ENCODE data around the gene ALKBH5.
A peak's percentile ranks its signal among the peaks of the same experiment; 100 is the strongest.

Gene ALKBH5

DNA sequence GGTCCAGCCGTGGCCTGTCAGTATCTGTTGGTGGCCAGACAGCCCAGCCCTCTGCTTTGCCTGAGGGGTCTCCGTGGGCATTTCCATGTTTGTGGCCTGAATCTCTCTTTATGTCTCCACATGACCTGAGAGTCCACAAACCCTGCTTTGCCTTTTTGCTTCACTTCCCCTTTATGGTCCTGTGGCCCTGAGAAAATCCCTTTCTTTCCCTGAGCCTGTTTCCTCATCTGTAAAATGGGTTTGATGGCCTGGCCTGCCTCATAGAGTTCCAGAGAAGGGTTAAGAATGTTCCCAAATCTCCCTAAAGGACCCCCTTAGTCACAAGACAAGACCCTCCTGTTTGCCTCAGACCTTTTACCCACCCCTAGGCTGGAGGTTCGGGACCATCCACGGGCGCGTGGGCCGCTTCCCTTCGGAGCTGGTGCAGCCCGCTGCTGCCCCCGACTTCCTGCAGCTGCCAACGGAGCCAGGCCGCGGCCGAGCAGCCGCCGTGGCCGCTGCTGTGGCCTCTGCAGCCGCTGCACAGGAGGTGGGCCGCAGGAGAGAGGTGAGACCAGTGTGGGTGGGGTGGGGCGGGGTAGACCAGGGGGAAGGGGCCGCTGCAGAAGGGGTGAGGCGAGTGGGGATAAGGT is 26.2 kb upstream of the ALKBH5 start:
- no peak overlapping the region for H3K4me3 ChIP-seq (ENCODE audit: low read depth, low read length)

DNA sequence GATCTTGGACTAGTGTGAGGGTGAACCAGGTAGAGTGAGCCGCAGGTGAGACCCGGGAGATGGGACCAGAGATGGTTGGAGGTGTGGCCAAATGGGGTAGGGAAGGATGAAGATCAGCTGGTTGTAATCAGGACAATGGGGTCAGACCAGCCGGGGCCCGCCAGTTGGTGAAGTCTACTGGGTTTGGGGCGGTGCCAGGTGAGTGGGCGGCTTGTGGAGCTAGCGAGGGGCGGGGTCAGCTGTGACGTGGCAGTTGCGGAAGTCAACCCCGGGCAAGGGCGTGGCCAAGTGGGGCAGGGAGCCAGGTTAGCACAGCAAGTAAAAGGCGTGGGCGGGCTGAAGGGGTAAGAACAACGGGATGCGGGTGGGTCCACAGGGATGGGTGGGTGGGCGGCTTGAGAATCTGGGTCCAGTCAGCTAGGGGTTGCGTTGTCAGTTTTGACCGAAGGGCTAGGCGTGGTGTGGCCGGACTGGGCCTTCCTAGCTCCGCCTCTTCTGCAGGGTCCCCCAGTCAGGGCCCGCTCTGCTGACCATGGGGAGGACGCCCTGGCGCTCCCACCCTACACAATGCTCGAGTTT is 25.5 kb upstream of the ALKBH5 start:
- peak overlapping the region; percentile 44 for H3K4me3 ChIP-seq (ENCODE audit: low read depth, low read length)

DNA sequence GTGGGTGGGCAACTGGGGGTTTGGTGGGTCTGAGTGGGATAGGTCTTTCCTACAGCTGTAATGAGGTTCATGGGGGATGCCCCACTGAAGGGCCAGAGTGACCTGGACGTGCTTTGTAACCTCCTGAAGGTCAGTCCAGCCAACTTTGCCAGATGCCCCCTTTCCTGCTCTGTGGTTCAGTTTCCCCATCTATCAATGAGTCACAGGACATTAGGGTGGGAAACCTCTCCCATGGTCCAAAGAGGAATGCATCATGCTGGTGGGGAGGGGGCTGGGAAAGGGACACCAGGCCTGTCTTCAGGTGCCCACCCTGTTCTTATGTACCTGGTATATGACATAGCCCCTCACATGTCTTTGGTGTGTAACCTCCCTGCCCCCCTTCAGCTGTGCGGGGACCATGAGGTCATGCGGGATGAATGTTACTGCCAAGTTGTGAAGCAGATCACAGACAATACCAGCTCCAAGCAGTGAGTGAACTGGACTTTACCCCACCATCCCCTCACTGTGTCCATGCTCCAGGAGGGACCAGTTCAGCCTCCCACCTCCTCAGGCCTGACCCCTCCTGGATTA is 24.0 kb upstream of the ALKBH5 start:
- H3K4me3 ChIP-seq (ENCODE audit: low read depth, low read length): no peak overlapping the region

DNA sequence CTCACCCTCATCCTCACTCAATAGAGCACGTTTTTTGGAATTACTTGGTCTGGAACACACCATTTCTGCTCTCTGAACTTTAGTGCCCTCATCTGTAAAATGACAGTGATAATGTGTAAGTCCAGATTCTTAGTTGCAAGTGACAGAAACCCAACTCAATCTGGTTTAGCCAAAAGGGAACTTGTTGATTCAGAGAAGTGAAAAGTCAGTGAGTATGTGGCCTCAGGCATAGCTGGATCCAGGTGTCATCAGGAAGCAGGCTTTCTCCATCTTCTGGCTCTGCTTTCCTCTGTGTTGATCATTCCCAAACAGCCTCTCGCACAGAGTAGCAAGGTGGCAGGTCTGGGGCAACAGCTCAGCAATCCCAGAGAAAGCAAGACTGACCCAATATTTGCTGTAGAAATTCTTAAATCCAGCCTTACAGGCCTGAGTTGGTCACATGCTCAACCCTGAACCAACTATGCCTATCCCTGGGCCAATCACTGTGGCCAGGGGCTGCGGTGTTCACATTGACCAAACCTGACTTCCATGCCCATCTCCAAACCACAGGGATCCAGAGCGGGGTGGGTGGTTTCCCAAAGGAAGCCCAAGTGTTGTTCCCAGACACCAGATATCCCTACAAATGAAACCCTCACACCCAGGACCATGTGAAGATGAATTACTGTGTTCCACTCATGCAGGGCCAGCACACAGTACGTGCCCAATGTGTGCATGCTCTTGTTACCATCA is 23.3 kb upstream of the ALKBH5 start:
- H3K4me3 ChIP-seq (ENCODE audit: low read depth, low read length): no peak overlapping the region

DNA sequence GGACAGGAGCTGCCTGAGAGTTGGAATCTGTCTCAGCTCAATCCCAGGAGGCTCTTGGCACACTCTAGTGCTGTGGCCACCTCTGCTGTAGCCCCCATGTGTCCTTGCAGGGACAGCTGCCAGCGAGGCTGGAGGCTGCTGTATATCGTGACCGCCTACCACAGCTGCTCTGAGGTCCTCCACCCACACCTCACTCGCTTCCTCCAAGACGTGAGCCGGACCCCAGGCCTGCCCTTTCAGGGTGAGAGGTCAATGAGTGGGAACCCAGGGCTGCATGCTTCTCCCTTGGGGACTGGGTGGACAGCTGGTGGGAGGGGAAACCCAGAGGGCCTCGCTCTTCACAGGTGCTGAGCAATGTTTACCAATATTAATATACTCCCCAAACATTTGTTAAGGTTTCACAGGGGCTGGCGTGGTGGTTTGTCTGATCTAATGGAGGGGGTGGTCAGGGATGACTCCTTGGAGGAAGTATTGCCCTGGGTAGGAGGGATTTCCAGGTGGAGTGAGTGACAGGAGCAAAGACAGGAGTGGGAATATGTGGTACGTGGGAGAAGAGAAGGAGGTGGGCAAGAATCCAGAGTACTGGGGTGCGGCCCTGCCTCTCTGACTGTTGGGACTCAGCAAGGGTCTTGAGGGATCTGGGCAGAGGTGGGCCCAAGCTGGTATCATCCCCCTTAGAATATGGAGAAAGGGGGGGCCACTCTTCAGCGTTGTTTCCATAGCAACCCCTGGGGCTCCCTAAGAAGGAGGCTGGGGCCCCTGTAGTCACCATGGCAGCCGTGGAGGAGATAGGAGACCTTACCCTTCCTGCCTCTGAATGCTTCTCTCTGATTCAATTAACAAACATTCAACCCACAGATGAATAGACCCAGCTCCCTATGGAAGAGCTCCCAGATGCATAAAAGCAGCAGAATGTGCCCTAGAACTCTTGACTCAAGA is 22.2 kb upstream of the ALKBH5 start:
- H3K4me3 ChIP-seq (ENCODE audit: low read depth, low read length): no peak overlapping the region

DNA sequence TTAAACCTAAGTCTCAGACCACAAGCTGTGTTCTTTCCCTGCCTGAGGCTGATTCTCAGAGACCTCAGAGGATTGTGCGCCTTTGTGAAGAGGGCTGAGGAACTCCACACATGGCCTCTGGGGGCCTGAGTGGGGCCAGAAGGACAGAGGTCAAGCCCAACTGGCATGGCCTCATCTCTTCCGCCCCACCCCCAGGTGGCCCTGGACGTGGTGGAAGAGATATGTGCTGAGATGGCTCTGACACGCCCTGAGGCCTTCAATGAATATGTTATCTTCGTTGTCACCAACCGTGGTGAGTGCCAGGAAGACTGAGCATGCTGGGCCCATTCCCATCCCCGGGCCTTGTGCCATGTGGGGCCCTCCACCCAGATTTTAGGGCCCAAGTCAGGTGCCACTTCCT is 20.1 kb upstream of the ALKBH5 start:
- no peak overlapping the region for H3K4me3 ChIP-seq (ENCODE audit: low read depth, low read length)

DNA sequence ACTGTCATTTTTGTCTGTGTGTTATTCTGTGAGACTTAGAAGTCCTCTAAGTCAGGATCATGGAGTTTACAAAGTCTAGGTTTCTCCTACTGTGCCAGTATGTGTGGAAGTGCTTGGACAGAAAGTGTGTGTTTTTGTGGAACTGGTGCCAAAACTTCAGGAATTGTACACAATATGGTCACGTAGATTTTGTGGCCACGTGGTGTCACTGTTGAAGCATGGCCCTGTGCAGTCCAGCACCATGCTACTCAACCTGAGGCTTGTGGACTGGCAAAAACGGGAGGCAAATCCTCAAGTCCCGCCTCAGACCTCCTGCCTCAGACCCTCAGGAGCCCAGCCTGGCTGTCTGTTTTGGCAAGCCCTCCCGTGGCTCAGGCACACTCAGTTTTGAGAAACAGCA is 16.7 kb upstream of the ALKBH5 start:
- no peak overlapping the region for H3K4me3 ChIP-seq (ENCODE audit: low read depth, low read length)

DNA sequence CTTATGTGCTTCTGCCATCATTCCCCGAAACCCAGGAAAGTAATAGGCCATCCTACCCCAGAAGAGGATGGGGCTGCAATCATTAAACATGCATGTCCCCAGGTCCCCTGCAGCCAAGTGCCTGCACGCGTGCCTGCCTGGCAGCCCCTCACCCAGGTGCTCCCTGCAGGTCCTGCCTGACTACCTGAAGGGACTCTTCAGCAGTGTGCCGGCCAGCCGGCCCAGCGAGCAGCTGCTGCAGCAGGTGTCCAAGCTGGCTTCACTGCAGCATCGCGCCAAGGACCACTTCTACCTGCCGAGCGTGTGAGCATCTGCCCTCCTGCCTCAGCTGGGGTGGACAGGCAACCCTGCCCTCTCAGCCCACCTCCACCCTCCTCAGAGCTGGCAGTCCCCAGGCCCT is 16.2 kb upstream of the ALKBH5 start:
- no peak overlapping the region for H3K4me3 ChIP-seq (ENCODE audit: low read depth, low read length)

DNA sequence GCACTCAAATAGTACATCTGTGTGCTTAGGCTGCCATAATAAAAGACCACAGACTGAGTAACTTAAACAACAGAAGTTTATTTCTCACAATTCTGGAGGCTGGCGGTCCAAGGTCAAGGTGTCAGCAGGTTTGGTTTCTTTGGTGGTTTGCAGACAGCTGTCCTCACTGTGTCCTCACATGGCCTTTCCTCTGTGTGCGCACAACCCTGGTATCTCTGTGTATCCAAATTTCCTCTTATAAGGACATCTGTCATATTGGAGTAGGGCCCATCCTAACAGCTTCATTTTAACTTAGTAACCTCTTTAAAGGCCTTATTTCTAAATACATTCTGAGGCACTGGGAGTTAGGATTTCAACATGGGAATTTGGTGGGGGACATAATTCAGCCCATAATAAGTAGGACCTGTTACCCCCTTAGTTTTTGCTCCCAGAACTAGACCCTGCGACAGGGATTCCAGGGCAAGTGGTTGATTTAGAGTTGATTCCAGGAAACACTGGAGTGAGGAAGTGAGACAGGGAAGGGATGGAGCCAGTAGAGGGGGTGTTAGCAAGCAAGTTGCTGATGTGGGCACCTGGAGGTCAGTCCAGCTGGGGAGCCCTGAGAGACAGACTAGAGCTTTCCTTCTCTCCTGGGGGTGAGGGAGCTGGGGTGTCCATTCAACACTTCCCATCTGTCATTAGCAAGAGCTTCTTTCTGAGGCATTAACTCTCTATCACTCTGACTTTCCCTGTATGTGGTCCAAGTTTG is 10.9 kb upstream of the ALKBH5 start:
- no peak overlapping the region for H3K4me3 ChIP-seq (ENCODE audit: low read depth, low read length)

DNA sequence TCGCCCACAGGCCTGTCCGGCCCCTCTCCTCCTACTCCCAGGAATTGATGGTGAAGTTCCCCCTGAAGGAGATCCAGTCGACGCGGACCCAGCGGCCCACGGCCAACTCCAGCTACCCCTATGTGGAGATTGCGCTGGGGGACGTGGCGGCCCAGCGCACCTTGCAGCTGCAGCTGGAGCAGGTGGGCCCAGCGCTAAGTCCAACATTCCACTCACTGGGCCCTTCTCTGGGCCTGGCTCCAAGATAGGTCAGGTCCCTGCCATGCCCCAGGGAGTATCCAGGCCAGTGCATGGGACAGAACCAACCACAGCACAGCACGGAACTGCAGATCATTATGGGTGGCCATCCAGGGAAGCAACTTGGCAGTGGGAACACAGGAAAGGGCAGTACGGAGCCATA is 9.9 kb upstream of the ALKBH5 start:
- no peak overlapping the region for H3K4me3 ChIP-seq (ENCODE audit: low read depth, low read length)

DNA sequence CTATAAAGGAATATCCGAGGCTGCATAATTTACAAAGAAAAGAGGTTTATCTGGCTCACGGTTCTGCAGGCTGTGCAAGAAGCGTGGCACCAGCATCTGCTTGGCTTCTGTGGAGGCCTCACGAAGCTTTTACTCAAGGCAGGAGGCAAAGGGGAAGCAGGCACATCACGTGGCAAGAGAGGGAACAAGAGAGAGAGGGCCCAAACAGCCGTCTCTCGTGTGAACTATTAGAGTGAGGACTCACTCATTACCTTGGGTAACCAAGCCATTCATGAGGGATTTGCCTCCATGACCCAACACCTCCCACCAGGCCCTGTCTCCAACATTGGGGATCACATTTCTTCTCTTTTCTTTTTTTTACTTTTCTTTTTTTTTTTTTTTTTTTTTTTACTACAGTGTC is 7.5 kb upstream of the ALKBH5 start:
- no peak overlapping the region for H3K4me3 ChIP-seq (ENCODE audit: low read depth, low read length)

DNA sequence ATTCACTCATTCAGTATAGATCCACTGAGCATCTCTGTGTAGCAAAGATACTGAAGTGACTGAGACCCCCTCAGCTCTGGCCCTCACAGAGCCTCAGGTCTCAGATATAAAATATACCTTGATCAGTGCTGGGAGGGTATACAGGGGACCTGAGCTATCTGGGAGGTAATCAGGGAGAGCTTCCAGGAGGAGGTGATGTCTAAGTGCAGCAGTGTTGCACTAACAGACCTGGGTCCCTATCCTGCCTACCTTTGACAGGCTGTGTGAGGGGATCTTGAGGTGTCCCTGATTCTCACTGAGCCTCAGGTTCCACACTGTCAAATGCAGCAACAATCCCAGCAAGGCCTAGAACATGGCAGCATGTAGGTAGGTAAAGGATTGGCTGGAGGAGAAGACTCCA is 6.5 kb upstream of the ALKBH5 start:
- no peak overlapping the region for H3K4me3 ChIP-seq (ENCODE audit: low read depth, low read length)

DNA sequence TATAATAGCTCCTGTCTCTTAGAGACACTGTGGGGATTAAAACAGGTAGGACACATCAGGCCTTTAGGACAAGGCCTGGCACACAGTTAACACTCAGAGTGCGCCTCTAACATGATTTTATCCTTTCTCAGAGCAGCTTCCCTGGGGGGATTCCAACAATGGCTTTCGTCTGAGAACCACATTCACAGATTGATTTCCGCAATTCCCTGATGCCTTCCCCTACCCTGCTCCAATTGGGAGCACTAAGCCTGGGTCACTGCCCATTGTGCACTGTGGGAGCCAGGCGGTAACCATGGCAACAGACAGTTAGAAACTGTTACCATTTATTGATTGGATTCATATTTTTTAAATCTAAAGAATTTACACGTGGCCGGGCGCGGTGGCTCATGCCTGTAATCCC is 5.9 kb upstream of the ALKBH5 start:
- no peak overlapping the region for H3K4me3 ChIP-seq (ENCODE audit: low read depth, low read length)

DNA sequence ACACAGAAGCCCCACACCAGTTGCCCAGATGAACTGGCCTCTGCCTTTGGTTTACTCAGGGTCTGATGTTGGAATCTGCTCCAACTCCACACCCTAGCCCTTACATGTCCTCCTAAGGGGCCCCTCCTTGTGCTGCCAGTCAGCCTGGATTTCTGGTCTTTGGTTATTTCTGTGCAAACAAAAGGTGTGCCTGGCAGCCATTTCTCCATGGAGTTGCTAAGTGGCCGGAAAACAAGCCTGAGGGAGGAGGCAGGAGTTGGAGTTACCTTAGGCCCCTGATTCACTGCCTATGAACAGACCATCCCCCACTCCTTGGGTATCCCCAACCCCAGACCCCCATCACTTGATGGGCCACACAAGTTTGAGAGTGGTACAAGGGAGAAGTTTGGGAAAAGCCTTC is 4.4 kb upstream of the ALKBH5 start:
- H3K4me3 ChIP-seq (ENCODE audit: low read depth, low read length): no peak overlapping the region

DNA sequence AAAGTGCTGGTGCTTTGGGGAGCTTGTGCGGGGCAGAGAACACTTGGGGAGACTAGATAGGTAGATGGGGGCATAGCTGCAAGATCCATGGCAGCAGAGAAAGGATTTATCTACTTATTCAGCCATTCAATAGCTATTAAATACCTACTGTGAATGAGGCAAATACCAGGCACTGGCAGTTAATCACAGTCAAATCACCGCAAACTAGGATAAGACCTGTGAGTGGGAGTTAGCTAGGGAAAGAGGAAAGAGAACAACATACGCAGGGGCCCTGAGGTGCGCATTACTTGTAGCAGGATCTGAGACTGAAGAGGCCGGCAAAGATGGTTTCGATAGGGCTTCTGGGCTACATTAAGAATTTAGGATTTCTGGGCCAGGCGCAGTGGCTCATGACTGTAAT is 3.8 kb upstream of the ALKBH5 start:
- H3K4me3 ChIP-seq (ENCODE audit: low read depth, low read length): no peak overlapping the region

DNA sequence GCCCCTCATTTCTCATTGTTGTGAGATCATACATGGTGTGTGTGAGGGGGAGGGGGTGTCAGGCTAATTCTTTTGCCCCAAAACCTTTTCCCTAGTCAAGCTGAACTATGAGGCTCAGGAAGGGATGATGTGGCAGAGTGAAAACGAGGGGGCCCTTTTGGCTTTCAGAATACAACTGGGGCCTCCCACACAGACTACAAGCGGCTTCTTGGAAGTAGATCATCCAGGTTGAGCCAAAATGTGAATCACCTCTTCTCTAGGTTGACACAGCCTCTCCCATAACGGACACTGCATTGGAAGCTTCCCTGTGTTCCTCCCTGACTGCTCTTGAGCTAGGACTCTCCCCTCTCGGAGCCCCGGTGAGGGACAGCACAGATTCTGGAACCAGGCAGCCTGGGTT is 2.3 kb upstream of the ALKBH5 start:
- no peak overlapping the region for H3K4me3 ChIP-seq (ENCODE audit: low read depth, low read length)

DNA sequence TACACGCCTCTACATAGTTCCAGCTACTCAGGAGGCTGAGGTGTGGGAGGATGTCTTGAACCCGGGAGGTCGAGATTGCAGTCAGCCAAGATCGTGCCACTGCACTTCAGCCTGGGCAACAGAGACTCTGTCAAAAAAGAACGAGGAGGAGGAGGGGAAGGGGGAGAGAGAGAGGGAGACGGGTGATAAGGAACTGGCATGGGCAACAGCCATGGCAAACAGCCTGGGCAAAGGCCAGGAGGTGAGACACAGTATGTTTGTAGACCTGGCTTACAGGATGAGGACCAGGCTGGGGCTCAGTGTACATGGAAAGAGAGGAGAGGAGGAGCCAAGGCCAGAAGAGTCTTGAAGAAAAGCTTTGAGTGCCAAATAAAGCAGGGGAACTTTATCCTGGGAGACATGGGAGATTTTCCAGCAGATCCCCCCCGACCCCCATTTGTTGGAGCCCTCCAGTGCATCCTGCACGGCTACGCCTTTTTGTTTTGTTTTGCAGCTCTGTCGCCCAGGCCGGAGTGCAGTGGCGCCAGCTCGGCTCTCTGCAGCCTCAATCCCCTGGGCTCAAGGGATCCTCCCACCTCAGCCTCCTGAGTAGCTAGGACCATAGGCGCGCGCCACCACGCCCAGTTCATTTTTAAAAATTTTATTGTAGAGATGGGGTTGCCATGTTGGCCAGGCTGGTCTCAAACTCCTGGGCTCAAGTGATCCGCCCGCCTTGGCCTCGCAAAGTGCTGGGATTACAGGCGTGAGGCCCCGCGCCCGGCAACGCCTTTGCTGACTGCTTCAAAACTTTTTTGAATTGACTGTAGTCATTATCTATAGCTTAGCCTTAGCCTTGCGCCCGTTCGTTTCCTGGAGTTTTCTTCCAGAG is 1.3 kb upstream of the ALKBH5 start:
- peak overlapping the region; percentile 86 for H3K4me3 ChIP-seq (ENCODE audit: low read depth, low read length)

DNA sequence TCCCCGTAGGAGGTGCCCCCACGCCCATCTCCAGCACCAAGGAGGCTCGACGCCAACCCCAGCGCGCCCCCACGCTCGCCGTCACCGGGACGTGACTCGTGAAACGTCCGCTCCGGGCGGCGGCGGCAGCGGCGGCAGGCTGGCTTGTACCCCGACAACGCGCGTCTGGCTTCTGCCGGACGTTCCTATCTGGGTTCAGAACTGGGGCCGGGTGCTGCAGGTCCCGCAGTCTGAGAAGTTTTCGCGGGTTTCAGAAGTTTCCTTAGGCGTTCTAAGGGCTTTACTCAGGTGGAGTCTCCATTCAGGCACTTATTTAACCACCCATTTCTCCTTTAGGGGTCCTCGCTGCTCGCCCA is 672 bp upstream of the ALKBH5 start:
- H3K4me3 ChIP-seq (ENCODE audit: low read depth, low read length): peak overlapping the region; percentile 86

DNA sequence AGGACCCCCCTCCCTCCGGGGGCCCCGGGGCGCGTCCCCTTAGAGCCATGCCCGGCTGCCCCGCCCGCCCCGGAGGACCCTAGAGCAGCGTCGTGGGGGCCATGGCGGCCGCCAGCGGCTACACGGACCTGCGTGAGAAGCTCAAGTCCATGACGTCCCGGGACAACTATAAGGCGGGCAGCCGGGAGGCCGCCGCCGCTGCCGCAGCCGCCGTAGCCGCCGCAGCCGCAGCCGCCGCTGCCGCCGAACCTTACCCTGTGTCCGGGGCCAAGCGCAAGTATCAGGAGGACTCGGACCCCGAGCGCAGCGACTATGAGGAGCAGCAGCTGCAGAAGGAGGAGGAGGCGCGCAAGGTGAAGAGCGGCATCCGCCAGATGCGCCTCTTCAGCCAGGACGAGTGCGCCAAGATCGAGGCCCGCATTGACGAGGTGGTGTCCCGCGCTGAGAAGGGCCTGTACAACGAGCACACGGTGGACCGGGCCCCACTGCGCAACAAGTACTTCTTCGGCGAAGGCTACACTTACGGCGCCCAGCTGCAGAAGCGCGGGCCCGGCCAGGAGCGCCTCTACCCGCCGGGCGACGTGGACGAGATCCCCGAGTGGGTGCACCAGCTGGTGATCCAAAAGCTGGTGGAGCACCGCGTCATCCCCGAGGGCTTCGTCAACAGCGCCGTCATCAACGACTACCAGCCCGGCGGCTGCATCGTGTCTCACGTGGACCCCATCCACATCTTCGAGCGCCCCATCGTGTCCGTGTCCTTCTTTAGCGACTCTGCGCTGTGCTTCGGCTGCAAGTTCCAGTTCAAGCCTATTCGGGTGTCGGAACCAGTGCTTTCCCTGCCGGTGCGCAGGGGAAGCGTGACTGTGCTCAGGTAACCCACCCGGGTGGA is 759 bp downstream of the ALKBH5 start:
- peak overlapping the region; percentile 86 for H3K4me3 ChIP-seq (ENCODE audit: low read depth, low read length)

Data from iPS-11a (cell line).